Inflammatory macrophage (primary cell): ENCODE data around the gene TOX3.
A peak's percentile ranks its signal among the peaks of the same experiment; 100 is the strongest.

ENCODE experiments used
- DNase-seq, 2 donors: peaks; one replicate each; pipeline ENCODE4 v3.0.0-alpha.2; 2020 to 2022

TOX3 gene

GRCh38 chr16:52535076-52535475 is 11.9 kb downstream of the TOX3 start:
- no peak for DNase-seq

DNA sequence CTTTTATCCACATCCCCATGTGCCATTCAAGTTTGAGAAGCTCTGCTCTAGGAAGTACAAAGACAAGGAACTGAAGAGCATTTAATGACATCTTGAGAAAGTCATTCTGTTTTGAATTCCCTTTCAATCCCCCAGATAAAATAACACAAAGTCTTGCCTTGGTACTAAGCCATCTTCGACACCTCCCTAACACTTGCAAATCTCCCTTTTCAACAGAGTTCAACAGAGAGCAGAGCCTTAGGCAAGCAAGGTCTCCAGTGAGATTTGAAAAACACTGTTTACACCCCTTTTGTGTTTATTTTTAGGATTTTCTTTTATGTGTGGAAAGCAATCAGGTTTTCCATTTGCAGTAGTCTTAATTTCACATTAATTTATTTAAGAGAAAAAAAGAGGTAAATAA is 13.6 kb downstream of the TOX3 start:
- DNase-seq: no peak

GRCh38 chr16:52532384-52532783 is 14.6 kb downstream of the TOX3 start:
- no peak for DNase-seq

DNA sequence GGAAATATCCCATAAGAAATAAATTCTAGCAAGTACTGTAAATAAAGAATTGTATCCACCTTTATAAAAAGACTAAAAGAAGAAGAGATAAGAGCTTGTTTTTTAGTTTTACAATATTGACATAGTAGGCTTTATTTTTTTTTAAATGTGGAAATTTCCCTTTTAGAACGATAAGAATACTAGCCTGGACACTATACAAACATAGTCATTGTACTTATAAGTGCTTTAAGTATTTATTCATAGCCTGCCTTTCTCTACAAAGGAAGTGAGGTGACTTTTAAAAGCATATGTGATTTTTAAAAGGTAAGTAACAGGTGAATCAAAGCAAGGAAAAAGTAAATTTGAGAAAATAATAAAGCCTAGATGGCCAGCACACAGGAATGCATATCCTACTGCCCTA is 17.7 kb downstream of the TOX3 start:
- DNase-seq: no peak

GRCh38 chr16:52528393-52529065 is 18.4 kb downstream of the TOX3 start:
- DNase-seq: no peak

- DNase-seq: no peak
Measured at GRCh38 chr16:52526830-52527229, 20.1 kb downstream of the TOX3 start.

DNA sequence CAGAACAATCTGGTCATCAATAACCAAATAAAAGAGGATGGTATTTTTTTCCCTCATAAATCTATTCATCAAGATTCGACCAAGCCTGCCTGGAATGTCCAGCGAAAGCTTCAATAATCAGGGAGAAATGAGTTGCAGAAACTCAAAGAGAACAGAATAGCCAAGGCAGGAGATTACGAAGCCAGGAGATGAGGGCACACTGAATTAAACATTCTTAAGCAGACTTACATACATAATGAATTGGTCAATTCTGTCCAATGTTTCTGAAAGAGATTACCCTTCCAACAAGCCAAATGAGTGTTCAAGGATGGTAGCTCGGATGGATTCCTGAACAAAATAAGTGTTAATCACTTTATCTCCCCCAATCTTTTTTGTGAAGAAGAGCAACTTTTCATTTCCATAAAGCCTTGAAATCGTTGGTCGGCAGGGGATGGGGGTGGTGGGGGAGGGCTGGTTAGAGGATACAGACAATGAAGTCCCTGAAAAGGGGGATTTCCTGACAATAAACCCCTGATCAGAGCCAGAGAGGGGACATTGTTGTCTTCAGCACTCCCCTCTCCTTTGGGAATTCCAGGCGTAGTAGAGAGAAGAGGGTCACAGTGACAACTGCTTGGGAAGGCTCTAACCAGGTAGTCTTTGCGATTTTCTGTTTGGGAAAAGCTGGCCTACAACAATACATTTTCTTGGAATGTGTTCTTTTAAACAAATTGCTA is 20.7 kb downstream of the TOX3 start:
- DNase-seq: no peak

DNA sequence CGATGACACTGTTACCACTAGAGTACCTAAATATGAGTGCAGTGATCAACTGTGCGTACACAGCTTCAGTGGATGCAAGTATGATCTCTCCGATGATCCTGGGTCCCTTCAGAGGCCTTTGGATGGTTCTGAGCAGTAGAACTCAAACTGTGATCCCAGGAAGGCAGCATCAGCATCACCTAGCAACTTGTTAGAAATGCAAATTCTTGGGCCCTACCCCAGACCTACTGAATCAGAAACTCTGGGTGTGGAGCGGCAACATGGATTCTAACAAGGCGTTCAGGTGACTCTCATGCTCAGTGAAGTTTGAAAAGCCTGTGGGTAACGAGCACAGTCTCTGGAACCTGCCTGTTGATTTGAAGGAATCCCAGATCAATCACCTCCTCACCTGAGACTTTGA is 25.4 kb downstream of the TOX3 start:
- DNase-seq: no peak

GRCh38 chr16:52518884-52519283 is 28.1 kb downstream of the TOX3 start:
- DNase-seq: no peak

GRCh38 chr16:52515068-52515671 is 31.8 kb downstream of the TOX3 start:
- DNase-seq: no peak

DNA sequence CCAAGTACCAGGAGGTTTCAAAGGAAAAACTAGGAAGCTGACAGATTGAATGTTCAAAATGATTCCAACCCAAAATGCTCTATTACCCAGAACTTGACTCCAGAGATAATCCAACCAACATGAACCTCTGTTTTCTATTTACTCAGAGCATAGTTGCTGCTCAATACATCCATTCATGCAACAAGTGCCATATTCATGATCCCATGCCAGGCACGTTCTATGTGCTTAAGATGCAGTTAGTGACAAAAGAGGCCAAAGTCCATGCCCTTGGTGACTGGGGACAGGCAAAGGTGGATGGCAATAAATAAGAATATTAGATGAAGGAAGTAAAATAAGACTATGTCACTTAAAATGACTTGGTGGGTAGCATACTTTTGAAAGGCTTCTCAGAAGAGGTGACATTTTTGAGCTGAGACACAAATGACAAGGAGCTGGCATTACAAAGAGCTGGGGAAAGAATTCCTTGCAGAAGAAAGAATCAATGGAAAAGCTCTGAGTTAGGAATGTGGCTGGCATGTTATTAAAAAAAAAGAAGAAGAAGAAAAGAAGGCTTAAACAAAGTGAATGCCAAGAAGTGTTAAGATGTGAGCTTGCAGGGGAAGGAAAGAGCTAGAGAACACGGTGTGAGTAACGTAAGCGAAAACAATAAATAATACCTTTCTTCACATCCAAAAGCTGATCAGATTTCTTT is 34.5 kb downstream of the TOX3 start:
- no peak for DNase-seq

- DNase-seq: no peak
Measured at GRCh38 chr16:52501746-52502145, 45.2 kb downstream of the TOX3 start.

GRCh38 chr16:52500963-52501362 is 46.0 kb downstream of the TOX3 start:
- DNase-seq: no peak

DNA sequence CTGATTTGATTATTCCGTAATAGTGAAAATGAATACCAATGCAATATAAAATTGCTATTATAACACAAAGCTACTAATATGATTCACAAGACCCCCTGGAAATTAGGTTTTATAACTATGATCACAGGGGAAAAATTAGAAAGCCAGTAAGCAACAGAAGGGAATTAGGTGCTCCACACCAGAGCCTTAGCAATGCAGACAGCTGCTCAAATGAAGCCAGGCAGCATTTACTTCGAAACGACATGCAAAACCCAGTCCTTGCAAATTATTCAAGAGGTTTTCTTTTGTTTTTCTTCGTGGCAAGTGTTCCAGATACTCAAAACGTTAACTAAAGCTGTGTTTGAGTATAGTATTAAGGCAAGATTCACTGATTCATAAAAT is 47.9 kb downstream of the TOX3 start:
- no peak for DNase-seq

DNA sequence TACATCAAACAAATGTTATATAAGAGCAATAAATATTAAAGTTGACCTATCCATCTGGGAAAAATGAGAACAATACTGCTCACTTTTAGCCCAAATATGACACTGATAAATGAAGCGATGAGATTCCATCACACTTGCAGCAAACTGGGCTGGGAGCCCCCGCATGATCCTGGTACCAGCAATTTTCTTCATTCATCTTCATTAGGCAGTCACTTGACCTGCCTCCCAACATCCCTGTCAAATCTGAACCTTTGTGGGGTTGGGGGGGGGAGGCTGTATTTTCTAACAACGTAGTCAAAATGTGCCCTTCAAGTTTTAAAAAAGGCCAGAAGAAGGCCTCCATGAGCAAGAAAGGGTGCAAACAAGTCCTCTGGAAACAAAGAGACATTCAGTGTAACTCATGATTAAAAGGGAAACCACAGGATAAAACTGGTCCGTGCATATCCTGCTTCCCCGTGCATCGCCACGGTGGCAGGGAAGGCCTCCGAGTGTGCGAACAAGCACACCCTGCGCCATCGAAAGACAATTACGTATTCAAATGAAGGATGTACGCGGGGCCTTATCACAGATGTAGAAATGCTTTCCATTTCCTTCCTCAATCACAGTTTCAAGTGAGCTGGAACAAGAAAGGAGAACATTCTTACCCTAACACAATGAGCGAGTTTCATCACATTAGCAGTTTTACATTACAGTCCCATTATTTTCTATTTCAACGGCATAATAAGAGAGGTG is 48.4 kb downstream of the TOX3 start:
- DNase-seq: peak in 1 of 2 donors; percentile 2

DNA sequence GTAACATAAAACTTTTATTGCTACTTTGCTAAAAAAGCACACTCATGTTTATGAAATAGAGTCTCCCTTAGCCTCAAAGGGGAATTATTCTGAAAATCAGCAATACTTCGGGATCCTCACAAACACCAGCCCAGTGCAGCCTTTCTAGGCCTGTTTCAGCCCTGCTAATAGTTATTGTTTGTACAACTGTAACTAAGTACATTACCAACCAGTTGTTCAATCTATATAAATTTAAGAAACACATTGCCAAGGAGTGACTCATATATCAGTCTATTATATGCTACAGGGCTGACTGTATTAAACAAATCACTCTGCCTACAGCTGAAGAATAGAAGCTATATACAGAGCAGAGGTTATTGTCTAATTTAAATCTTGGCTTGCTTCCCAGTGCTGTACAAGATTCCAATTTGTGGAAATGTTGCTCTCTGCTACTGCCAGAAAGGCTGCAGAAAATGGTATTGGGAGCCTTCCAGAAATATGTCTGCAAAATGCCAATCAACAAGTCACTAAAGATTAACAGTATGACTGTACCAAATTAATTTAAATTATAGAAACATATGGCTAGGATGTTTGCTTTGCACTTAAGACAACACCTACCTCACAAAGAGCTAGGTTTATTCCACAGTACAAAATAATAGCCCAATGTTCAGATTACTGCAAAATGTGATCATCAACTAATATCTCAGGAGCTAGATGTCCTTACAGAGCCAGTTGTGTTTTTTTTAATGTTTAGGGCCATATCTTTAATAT is 49.7 kb downstream of the TOX3 start:
- no peak for DNase-seq

GRCh38 chr16:52496051-52496876 is 50.7 kb downstream of the TOX3 start:
- DNase-seq: no peak

DNA sequence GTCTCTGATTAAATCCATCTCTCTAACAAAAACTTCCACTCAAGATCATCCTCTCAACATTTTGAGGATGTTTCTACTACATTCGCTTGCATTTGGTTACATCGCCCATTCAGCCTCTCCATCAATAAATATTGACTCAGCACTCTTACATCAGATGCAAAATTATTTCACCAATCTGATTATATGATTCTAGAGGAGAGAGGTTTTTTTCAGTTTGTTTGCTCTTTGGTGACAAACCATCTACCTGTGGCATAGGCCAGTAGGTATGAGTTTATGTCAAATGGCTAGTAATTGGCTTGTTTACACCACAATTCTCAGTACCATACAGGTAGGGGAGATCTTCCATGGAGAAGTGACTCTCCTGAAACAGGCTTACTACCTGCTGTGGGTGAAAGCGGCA is 52.3 kb downstream of the TOX3 start:
- no peak for DNase-seq

- no peak for DNase-seq
Measured at GRCh38 chr16:52494145-52494544, 52.8 kb downstream of the TOX3 start.

DNA sequence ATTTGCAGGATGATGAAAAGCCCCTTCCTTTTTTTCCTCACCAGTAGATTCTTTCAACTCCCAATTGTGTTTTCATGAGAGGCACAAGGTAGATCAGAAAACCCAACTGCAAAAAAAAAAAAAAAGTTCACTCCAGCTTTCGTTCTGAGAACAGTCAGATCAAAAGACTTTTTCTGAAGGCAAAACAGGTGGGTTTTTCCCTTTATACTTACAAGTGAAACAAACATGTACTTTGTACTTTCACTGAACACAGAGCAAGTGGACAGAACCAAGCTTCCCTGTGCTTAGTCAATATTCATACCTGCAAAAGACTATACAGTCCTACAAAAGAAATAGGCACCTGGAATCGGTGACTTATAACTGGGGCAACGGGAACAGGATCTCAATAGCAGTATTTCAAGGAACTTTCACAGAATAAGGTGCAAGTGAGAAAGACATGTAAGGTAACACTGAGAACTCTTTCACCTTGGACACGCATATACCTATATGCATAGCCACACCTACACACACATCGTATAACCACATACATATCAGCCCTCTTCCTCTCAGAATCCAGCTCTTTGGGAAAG is 54.1 kb downstream of the TOX3 start:
- no peak for DNase-seq

DNA sequence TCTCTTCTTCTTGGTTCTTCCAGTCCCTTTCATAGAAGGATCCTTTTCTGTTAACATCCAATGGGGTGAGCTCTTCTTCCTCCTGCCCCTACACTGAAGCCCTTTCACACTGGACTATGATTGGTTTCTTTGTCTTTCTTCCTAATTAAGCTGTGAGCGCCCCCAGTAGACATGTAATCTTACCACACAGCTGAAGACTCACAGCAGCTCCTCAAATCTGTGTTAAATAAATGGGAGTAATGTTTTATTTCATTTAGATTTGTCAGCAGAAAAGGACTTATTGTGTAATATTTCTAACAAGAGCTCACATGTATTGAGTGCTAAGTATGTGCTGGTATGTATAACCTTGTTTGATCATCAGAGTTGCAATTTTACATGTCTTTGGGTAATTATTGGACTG is 55.7 kb downstream of the TOX3 start:
- no peak for DNase-seq
